Sigmoid colon (tissue), 4 donors: Measurements from ENCODE around the gene NNT.

ENCODE experiments used
- POLR2A ChIP-seq, 2 donors: fragments of 450-650 bp; IDR thresholded peaks; one replicate each; pipeline ENCODE4 v1.6.1; 2016; ENCODE audit warnings: antibody characterized with exemption in 2 of 2, mild to moderate bottlenecking in 2 of 2, moderate library complexity in 2 of 2
- POLR2AphosphoS5 ChIP-seq, 4 donors: sonication (generic); formaldehyde crosslinking; IDR thresholded peaks; one replicate each; pipeline ENCODE4 v1.6.1; 2017; ENCODE audit warnings: antibody characterized with exemption in 4 of 4
- TF ChIP-seq, protein P1 (sequence below), 4 experiments: fragments of 450-650 bp in 3 of 4; fragments of 200-600 bp in 1 of 4; IDR thresholded peaks; one replicate each; pipeline ENCODE4 v1.5.1; 2016 to 2019; ENCODE audit warnings: antibody characterized with exemption in 4 of 4, mild to moderate bottlenecking in 3 of 4, moderate library complexity in 2 of 4

DNA sequence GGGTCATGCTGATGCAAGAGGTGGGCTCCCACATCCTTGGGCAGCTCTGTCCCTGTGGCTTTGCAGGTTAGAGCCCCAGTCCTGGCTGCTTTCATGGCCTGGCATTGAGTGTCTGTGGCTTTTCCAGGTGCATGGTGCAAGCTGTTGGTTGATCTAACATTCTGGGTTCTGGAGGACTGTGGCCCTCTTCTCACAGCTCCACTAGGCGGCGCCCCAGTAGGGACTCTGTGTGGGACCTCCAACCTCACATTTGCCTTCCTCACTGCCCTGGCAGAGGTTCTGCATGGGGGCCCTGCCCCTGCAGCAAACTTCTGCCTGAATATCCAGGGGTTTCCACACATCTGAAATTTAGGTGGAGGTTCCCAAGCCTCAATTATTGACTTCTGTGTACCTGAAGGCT is 150.1 kb downstream of the NNT start:
- TF ChIP-seq, protein P1, sequence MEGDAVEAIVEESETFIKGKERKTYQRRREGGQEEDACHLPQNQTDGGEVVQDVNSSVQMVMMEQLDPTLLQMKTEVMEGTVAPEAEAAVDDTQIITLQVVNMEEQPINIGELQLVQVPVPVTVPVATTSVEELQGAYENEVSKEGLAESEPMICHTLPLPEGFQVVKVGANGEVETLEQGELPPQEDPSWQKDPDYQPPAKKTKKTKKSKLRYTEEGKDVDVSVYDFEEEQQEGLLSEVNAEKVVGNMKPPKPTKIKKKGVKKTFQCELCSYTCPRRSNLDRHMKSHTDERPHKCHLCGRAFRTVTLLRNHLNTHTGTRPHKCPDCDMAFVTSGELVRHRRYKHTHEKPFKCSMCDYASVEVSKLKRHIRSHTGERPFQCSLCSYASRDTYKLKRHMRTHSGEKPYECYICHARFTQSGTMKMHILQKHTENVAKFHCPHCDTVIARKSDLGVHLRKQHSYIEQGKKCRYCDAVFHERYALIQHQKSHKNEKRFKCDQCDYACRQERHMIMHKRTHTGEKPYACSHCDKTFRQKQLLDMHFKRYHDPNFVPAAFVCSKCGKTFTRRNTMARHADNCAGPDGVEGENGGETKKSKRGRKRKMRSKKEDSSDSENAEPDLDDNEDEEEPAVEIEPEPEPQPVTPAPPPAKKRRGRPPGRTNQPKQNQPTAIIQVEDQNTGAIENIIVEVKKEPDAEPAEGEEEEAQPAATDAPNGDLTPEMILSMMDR (IDR thresholded peaks at IDR 0.05) = no peak
- TF ChIP-seq POLR2A (IDR thresholded peaks at IDR 0.05) = no peak
- TF ChIP-seq POLR2AphosphoS5 (IDR thresholded peaks at IDR 0.05) = no peak
